ENCODE results near the gene SREBF2.
A peak's percentile ranks its signal among the peaks of the same experiment; 100 is the strongest.

SREBF2 gene

DNA sequence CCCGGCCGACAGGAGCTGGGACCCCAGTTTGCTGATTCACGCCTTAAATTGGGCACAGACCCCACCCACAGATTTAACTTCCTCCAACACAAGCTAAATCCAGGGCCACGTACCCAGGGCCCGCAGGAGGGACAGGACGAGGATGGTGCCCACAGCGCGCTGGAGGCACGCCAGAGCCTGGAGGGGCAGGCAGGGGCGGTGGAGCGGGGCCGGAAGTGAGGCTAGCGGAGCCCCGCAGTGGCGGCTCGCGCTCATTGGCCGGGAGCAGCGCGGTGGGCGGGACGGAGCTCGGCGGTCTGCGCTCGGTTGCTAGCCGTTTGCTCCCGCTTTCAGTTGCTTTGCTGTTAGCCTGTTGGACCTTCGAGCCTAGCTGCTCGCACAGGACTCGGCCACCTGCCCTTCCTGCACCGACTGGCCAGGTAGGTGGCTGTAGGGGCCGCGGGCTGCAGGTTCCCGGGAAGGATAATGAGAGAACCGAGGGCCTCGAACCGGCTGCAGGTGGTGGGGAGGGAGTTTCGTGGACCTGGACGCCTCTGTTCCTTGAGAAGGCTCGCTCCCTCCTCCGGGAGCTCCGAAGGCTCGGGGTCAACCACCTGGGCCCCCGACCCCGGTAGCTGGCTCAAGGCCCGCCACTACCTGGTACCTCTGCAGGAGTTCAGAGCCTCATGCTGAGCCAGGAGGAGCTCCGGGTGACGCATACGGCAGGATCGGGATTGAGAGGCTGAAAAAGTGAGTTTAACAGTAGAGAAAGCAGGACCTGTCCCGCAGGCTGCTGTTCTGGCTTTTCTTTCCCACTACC, 32.4 kb upstream of the SREBF2 start, which contains the start of gene CCDC134:
TSS of gene CCDC134 (plus strand) at position 332 of the 799 bp plus-strand sequence. CDS start 8,212 bp downstream, outside the sequence.
- peak within 1 kb of the TSS; percentile 97 for H3K27ac Mint-ChIP-seq
- H3K36me3 Mint-ChIP-seq (ENCODE audit: low read depth): peaks cover 14% of the 10 kb centered on the region
- peaks cover 31% of the 10 kb centered on the region for H3K4me1 Mint-ChIP-seq
- H3K4me3 Mint-ChIP-seq: peak within 1 kb of the TSS; percentile 89
- H3K9me3 Mint-ChIP-seq: no peaks in the 10 kb centered on the region
- peaks cover 7% of the 10 kb centered on the region for H3K27me3 Mint-ChIP-seq (ENCODE audit: low read depth, poor library complexity)
- no peak for TF ChIP-seq CTCF (IDR thresholded peaks at IDR 0.05)
- peak; percentile 94 for DNase-seq

GRCh38 chr22:41801147-41801819, 31.6 kb upstream of the SREBF2 start:
- Mint-ChIP-seq H3K36me3 (ENCODE audit: low read depth) (peaks cover 14% of the 10 kb centered on the region), H3K4me3 (peak overlapping the region; percentile 89), H3K4me1 (peaks cover 31% of the 10 kb centered on the region), H3K9me3 (no peaks in the 10 kb centered on the region), H3K27ac (peak overlapping the region; percentile 75), H3K27me3 (ENCODE audit: low read depth, poor library complexity) (peaks cover 7% of the 10 kb centered on the region)
- no peak for TF ChIP-seq CTCF (IDR thresholded peaks at IDR 0.05)
- no peak for DNase-seq

DNA sequence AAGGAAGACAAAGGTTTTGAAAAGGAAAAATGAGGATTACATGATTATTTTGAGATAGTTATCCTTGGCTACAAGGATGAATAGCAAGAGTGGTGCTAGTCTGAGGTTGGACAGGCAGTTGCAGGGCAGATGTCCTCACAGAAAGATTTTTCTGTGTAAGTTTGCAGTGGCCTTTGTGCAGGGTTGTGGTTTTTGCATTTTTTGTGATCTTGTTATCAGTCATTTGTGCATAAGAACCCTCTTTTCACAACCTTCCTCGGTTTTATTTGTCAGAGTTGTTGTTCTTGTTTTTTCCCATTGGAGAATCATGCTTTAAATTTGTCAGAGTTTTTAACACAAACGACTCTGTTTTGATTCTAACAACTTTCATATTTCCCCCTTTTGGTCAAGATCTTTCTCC, 31.0 kb upstream of the SREBF2 start:
- peaks cover 14% of the 10 kb centered on the region for H3K36me3 Mint-ChIP-seq (ENCODE audit: low read depth)
- H3K9me3 Mint-ChIP-seq: no peaks in the 10 kb centered on the region
- H3K4me3 Mint-ChIP-seq: peak overlapping the region; percentile 89
- TF ChIP-seq CTCF (IDR thresholded peaks at IDR 0.05): no peak
- H3K27me3 Mint-ChIP-seq (ENCODE audit: low read depth, poor library complexity): peaks cover 7% of the 10 kb centered on the region
- DNase-seq: no peak
- H3K27ac Mint-ChIP-seq: no peak overlapping the region
- peaks cover 31% of the 10 kb centered on the region for H3K4me1 Mint-ChIP-seq

GRCh38 chr22:41805639-41806038, 27.3 kb upstream of the SREBF2 start:
- Mint-ChIP-seq H3K4me3 (no peak overlapping the region), H3K27me3 (ENCODE audit: low read depth, poor library complexity) (peaks cover 3% of the 10 kb centered on the region), H3K27ac (no peak overlapping the region), H3K4me1 (peaks cover 31% of the 10 kb centered on the region), H3K9me3 (no peaks in the 10 kb centered on the region), H3K36me3 (ENCODE audit: low read depth) (peaks cover 34% of the 10 kb centered on the region)
- DNase-seq: no peak
- TF ChIP-seq CTCF (IDR thresholded peaks at IDR 0.05): no peak

GRCh38 chr22:41808400-41808799, 24.5 kb upstream of the SREBF2 start:
- no peak for DNase-seq
- peaks cover 3% of the 10 kb centered on the region for H3K27me3 Mint-ChIP-seq (ENCODE audit: low read depth, poor library complexity)
- peaks cover 43% of the 10 kb centered on the region for H3K36me3 Mint-ChIP-seq (ENCODE audit: low read depth)
- TF ChIP-seq CTCF (IDR thresholded peaks at IDR 0.05): no peak
- peak overlapping the region; percentile 60 for H3K27ac Mint-ChIP-seq
- peaks cover 14% of the 10 kb centered on the region for H3K4me1 Mint-ChIP-seq
- no peaks in the 10 kb centered on the region for H3K9me3 Mint-ChIP-seq
- H3K4me3 Mint-ChIP-seq: no peak overlapping the region
